GM21576 (cell line): Measurements from ENCODE around the gene LGALS3BP.

Experiments
- ATAC-seq: cut with Tn5 transposase; IDR thresholded peaks from one replicate; pipeline ENCODE4 v1.9.1; 2021; ENCODE audit warnings: mild to moderate bottlenecking, moderate library complexity; ENCODE audit not compliant: unreplicated experiment

The LGALS3BP gene

DNA sequence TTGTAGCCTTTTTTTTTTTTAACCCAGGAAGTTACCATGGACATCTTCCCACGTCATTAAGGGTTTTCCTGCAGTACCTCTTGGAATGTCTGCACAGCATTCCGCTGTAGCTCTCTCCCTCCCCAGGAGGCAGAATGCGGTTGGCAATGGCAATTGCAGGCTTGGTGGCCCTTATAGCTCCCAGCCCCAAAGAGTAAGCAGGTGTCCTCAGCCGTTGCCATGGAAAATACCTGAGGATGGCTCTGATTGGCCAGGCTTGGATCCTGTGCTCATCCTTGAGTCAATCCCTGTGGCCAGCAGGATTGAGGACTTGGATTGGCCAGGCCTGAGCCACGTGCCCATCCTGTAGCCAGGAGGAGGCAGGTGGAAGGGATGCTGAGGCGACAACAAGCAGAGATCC lies 39.0 kb downstream of the LGALS3BP start:
- no peak for ATAC-seq

DNA sequence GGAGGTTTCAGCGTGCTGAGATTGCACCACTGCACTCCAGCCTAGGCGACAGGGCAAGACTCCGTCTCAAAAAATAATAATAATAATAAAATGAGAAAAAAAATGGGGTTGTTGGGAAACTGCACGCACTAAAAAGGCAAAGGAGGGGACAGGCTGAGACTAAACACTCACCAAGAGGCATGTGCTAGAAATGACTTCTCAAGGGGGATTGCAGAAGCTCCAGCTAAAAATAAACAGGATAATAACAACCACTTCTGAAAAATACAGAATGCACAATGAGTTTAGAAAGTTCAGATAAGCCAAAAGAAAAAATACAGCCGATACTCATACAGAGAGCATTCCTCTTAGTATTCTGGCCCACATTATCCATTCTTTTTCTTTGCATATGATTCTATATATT lies 39.5 kb downstream of the LGALS3BP start:
- no peak for ATAC-seq

DNA sequence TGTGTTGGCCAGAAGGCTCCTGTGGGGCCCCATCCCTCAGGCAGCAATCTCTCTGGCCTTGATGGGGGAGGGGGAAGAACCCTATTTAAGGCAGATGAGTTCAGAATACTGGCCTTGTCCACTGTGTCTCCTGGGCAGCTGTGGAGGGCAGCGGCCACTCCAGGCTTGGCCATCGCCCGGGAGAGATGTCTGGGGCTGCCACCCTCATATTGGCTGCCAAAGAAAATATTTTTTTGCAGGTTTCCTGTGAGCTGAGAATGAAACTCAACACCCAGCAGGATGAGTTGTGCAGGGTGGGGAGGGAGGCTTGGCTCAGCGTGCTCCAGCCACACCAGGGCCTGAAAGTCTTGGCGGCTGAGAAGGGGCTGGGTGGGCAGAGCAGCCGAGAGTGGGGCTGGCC lies 40.1 kb downstream of the LGALS3BP start:
- no peak for ATAC-seq

DNA sequence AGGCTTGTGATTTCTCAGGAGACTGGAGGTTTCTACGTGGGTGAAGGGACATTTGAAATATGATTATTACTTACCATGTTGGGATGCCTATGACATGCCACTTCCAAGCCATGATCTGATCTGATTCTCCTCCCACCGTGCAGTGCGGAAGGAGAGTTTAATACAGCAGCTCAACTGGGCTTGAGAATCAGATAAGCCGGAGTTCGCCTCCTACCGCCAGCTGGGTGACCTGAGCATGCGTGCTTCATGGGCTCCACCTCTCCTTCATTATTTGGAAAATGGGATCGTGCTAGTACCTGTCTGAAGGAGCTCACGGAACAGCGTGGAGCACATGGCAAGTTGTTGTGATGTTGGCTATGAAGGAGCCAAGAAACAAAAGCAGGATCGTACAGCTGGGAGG lies 42.2 kb downstream of the LGALS3BP start:
- no peak for ATAC-seq

DNA sequence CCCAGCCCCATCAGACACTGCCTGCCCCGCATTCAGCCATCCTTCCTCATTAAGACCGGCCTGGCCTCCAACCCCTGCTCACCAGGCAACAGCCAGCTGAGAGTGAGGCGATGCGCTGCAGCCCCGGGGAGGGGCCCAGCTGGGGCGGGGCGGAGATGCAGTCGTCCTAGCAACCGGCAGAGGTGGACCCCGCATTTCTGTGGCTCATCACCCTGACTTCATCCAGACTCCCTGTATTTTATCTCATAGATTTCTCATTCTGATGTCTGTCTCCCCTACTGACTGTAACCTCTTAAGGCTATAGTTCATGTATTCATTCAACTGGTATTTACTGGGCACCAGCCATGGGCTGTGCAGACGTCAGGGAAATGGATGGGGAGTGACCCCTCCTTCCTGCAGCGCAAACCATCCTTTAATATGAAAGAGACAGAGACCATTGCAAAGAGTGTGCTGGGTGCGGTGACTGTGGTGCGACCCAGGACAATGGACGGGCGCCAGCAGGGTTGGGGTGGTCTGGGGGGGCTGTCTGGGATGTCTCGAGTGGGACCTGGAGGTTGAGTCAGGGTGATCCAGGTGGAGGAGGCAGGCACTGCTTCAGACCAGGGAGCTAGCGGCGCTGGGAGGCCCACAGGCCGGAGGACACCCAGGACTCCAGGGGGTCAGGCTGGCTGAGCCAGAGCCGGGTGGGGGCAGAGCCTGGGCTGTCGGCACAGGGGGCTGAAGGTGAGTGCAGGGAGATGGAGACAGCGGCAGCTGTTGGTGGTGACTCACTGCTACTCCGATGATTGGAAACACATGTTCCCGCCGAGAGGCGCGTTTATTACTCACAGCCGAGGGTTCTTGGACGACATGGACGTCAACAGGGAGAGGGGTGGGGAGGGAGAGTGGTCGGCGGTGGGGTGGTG lies 44.1 kb downstream of the LGALS3BP start:
- ATAC-seq: no peak

DNA sequence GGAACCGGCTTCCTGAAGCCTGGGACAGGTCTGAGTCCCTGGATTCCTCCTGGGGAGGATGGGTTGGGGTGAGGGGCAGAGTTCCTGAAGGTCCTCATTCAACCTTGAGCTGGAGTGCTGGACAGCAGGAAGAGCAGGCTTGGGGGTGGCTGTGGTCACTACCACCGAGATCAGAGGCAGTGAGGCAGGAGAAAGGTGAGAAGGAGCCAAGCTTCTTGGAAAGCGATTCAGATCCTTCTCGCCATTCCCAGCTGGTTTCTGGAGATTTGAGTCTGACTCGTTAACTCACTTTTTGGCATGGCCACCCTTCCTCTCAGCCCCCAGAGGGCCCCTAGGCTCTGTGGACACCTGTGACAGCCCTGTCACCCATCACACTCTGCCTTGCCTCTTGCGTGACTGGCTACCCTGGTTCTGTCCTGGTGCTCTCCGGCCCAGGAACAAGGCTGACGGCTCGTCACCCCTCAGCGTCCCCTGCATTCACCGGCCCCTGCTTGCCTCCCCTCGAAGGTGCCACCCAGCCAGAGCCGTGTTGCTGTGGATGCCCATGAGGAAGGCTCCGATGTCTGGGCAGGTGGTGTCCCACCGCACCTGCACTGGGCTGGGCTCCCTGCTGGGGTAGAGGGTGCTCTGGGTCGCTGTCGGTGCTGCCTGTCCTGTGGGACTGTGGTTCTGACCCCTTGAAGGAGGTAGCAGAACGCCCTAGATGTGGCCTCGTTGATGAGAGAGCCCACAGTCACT lies 44.9 kb downstream of the LGALS3BP start:
- ATAC-seq: no peak

DNA sequence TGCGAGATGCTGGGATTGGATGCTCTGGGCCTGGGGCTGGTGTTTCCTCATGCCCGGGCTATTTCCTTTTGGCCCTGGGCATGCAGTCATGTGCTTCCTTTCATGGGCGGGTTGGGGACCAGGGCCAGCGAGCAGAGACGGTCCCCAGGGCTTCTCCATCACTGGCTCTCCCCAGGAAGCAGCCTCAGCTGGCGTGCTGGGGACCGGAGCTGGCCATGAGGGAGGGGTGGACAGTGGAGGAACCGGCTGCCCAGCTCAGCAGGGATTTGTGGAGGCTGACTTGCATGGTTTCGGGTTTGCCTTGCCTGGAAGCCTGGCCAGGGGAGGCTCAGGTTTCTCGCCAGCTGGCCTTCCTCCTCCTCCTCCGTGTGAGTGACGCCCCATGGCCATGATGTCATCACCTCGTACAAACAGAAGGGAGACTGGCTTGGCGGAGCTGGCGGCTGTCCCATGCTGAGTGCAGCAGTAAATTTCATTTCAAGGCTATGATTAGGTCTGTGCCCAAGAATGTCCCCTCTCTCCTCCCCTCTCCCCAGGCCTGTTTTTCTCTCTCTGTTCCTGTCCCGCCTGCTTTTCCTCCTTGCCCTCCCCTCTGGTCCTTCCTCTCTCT lies 45.7 kb downstream of the LGALS3BP start:
- no peak for ATAC-seq

DNA sequence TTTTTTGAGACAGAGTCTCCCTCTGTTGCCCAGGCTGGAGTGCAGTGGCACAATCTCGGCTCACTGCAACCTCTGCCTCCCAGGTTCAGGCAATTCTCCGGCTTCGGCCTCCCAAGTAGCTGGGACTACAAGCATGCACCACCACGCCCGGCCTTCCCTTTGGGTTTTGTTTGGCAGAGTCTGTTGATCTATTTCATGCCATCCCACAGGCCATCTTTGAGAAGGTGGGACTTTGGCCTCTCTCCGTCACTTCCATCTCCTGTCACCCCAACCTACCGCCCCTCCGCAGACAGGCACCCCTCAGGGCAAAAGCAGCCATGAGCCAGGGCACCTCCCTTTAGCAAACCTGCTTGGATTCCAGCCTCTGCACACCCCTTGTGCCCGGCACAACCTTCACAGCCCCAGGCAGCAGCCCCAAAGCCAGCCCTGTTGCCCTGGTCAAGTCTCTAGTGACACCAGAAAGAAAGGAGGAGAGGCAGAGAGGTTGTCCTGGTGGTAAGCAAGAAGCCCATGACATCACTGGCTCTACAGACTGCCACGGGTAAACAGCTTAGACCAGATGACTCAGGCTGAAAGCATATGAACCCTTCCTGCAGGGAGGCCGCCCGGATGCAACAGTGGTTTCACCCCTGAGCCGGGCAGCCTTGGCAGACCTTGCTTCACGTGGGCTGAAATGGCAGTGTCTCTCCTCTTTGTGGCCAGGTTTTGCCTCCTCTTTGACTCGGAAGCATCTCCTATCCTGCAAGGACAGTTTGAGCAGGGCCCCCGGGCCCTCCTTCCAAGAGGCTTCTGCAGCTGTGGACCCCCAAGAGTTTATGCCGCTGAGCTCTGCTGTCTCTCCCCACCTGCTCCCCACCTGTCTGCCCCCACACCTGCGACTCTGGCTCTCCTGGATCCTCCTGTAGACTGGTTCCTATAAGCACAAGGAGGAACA lies 46.4 kb downstream of the LGALS3BP start:
- ATAC-seq: no peak

DNA sequence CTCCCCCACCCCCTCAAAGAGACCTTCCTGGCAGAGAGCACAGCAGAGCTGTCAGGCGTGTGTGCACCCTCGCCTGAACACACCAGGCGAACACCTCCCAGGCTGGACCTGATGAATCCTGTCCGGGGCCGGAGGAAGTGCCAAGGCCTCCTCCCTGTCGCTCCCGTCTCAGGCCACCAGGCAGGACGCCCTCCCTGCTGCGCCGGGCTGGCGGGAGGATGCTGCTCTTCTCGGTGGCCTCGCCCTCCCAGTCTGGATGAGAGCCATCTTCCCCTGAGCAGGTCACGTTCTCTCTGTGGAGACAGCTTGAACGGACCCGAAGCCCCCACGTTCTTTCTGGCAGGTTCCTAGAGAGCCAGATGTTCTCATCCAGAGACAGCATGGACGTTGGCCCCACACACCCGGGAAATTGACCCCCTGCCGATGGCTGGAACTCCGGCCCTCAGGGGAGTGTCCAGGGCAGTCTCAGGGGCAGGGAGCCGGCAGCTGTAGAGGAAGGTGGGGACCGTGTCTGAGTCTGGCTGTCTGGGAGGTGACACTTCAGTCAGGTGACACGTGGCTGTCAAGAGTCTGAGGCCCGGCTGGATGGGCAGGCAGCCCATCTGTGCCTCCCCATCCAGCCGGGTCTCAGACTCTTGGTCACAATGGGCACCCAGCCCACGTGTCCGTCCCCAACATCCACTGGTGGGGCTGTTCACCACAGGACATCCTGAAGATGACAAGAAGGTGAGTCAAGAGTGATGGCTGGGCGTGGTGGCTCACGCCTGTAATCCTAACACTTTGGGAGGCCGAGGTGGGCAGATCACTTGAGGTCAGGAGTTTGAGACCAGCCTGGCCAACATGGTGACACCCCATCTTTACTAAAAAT lies 49.6 kb downstream of the LGALS3BP start:
- no peak for ATAC-seq

DNA sequence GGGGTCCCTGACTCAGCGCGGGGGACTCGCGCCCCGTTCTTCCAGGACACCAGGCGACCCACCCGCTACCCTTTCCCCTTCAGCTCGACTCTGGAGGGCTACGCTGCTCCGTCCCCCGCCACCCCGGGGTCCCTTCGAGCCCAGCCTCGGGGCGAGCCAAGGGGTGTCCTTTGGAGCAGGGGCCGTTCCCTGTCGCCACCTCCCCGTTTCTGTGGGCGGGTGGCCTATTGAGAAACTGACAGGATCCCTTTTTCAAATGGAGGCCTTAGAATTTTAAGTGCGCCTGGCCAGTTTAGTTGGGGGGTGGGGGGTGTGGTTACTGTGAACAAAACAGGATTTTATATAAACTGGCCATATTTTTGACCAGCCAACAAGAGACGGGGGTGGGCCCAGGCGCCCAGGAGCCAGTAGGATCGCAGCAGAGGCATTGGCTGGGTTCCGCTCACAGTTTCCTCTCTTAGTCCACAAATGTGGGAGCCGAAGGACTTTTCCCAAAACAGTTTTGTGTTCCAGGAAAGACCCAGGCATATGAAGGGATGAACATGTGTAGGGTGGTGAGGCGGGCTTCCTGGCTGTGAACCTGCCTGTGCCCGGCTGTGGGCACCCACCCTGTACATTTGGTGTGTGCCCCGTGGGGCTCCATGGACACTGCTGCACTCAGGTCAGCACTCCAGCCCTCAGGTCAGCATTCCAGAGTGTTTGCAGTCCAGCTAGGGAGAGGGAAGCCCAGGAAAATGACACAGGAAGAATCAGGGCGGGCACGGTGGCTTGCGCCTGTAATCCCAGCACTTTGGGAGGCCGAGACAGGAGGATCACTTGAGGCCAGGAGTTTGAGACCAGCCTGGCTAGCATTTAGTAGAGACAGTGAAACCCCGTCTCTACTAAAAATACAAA lies 53.8 kb downstream of the LGALS3BP start:
- no peak for ATAC-seq

DNA sequence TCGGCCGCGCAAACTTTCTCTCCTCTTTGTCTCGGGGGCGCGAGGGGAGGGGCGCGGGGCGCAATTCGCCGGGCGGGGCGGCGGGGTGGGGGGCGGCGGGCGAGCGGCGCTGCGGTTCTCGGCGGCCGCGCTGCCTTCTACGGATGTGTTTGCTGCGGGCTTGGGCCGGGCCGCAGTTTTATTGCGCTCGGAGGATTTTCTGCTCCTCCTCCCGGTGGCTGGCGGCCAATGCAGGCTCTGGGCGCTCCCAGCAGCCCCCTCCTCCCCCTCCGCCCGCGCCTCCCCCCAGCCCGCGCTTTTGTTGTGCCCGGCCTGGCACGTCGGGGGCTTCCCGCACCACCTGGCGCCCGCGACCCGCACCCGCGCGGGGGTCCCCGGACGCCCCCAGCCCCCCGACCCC lies 54.5 kb downstream of the LGALS3BP start, which contains the start of gene TIMP2:
Gene TIMP2, minus strand, starts transcription at position 154 of the 400 bp plus-strand sequence. CDS start 299 bp downstream, outside the sequence.
- ATAC-seq: no peak

DNA sequence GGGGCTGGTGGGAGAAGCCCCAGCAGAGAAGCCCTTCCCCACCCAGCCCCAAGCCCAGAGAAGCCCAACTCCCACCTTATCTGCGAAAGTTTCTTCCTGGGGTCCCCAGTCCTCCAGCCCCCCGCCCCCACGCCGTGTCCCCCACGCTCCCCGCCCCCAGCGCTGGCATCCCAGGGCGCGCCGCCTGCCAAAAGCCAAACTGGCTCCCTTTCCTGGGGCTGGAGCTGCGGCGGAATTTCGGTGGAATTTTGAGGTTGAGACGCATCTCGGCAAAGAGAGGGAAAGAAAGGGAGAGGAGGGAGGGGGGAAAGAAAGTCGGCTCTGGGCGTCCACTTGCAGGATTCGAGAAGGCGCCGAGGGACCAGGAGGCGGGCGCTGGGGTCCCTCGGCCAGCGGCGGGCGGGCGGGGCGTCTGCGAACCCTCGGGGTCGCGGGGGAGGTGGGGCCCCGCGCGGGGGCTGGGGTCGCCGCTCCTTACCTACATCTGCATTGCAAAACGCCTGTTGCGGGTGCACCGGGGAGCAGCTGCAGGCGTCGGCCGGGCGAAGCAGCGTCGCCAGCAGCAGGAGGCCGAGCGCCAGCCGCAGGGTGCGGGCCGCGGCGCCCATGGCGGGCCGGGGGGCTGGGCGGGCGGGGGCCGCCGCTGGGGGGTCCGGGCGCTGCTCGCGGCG lies 55.1 kb downstream of the LGALS3BP start:
- no peak for ATAC-seq

DNA sequence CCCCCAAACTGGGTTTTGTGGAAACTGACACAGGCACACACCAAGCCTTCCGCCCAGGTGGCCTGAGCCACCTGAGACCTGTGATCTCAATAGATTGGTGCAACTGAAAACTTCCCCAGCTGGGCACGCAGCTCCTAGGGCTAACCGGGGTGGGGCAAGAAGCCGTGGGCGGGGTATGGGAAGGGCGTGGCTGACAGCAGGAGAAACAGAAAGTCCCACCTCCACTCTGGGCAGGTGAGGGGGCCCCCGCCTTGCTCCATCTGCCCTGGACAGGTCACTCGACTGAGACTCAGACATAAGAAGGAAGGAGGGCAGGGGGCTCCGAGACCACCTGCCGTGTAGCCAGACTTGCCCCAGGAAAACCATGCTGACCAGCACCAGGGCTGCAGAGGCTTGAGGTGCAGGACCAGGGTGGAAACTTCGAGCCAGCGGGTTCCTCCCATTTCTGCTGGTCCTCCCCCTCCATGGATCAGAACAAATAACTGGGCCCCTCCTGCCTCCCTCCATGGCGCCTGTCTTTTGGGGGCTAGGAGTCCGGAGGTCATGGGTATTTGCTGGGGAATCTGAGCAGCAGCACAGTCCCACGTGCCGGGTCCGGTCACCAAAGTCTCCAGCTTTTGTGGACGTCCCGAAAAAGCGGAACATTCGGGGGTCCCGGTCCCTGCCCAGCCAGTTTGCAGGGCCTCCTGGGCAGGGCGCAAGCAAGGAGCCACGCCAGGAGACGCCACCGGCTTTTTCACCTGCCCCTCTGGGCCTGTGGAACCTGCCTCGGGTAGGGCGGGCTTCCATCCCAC lies 55.9 kb downstream of the LGALS3BP start:
- ATAC-seq: no peak

DNA sequence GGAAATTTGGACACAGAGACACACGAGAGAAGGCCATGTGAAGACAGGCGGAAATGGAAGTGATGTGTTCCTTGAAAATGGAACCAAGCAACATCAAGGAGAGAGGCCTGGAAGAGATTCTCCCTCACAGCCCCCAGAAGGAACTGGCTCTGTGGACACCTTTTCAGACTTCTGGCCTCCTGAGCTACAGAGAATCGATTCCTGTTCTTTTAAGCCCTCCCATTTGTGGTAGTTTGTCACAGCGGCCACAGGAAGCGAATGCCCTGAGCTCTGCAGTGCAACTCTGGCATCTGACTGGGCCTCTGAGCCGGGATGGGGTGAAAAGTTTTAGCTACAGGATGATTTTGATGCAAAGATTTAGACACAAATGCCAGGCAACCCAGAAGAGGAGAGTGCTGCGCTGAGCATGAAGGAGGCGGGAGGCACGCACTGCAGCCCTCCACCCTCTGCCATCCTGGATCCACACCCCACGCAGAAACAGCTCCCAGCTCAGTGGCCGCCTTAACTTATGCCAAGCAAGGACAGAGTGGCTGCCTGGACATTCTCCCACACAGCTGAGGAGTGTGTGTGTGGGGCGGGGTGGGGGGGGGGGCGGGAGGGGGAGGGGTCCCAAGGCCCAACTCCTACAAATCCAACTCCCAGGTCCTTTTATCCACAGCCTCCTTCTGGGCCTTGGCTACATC lies 56.8 kb downstream of the LGALS3BP start:
- no peak for ATAC-seq

DNA sequence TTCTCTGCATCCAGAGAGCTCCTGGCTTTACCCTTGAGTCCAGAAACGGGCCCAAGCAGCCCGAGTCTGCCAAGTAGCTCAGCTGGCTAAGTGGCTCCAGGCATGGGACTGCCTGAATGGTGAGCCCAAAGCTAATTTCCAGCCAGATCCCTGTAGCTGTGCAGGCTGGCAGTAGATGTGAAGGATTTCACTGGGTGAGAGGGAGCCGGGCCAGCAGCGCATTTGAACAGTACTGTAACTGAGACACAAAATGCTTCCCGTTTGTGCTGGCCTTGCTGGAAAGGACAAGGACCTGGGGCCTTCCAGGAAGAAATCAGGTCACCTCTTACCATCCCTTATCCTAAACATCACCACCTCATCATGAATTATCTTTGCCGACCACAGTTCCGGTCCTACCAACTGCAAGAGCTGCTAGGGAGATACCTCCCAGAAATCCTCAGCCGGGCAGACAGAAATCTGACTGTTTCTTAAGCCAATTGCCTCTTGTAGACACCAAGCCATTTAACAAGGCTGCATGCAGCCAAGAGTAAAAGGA lies 58.2 kb downstream of the LGALS3BP start:
- ATAC-seq: no peak
